NCI-H526 treated with DMSO at 0.1 percent for 48 hours (cell line): ENCODE results near the gene PLXND1.

Source experiments
- DNase-seq: peaks from one replicate; lab custom pipeline; 2025; lab: John Stamatoyannopoulos, UW

The PLXND1 gene

GRCh38 chr3:129600348-129600747, 6.1 kb downstream of the PLXND1 start:
- no peak for DNase-seq

GRCh38 chr3:129599607-129600006, 6.9 kb downstream of the PLXND1 start:
- DNase-seq, result no peak

GRCh38 chr3:129599073-129599472, 7.4 kb downstream of the PLXND1 start:
- DNase-seq, result no peak

- DNase-seq, result no peak
Measured at GRCh38 chr3:129598484-129598883, 8.0 kb downstream of the PLXND1 start.

GRCh38 chr3:129598000-129598381, 8.5 kb downstream of the PLXND1 start:
- no peak for DNase-seq

- no peak for DNase-seq
Measured at GRCh38 chr3:129597087-129597999, 9.1 kb downstream of the PLXND1 start.

GRCh38 chr3:129596194-129597086, 10.0 kb downstream of the PLXND1 start:
- no peak for DNase-seq

- DNase-seq, result no peak
Measured at GRCh38 chr3:129595544-129596193, 10.8 kb downstream of the PLXND1 start.

- DNase-seq, result no peak
Measured at GRCh38 chr3:129594907-129595390, 11.5 kb downstream of the PLXND1 start.

GRCh38 chr3:129594409-129594808, 12.1 kb downstream of the PLXND1 start:
- no peak for DNase-seq

GRCh38 chr3:129593595-129594339, 12.7 kb downstream of the PLXND1 start:
- DNase-seq, result peak; percentile 31

- no peak for DNase-seq
Measured at GRCh38 chr3:129593230-129593594, 13.3 kb downstream of the PLXND1 start.

- DNase-seq, result no peak
Measured at GRCh38 chr3:129592381-129593131, 13.9 kb downstream of the PLXND1 start.

- DNase-seq, result no peak
Measured at GRCh38 chr3:129591932-129592331, 14.5 kb downstream of the PLXND1 start.

- DNase-seq, result no peak
Measured at GRCh38 chr3:129590215-129590614, 16.3 kb downstream of the PLXND1 start.

- no peak for DNase-seq
Measured at GRCh38 chr3:129587566-129588210, 18.8 kb downstream of the PLXND1 start.

- DNase-seq, result no peak
Measured at GRCh38 chr3:129586746-129587430, 19.6 kb downstream of the PLXND1 start.

- no peak for DNase-seq
Measured at GRCh38 chr3:129585949-129586657, 20.4 kb downstream of the PLXND1 start.

GRCh38 chr3:129584631-129585030, 21.8 kb downstream of the PLXND1 start:
- DNase-seq, result no peak
